WTC11 (cell line): Measurements from ENCODE around the gene KRT20. TPM values are rescaled to one million over a fixed set of nuclear protein-coding genes. Genes with fewer than 3 reads are reported as not detected.

ENCODE experiments used
- ATAC-seq: fragments of 200-7000 bp; cut with Tn5 transposase; 2 replicates; pipeline ENCODE4 v1.10.0; 2021; ENCODE audit warnings: mild to moderate bottlenecking, moderate library complexity
- CTCF ChIA-PET: fragments of 300-600 bp; sonication (Branson Sonifier 250); formaldehyde crosslinking; loops from one replicate; lab custom pipeline; 2021; ENCODE audit warnings: antibody characterized with exemption; lab: Charles Lee
- POLR2A ChIA-PET: fragments of 350-600 bp; sonication (Branson Sonifier 250); formaldehyde crosslinking; loops from one replicate; lab custom pipeline; 2021; ENCODE audit warnings: antibody characterized with exemption; lab: Charles Lee
- DNase-seq: peaks from one replicate; pipeline ENCODE4 v3.0.0; 2021; ENCODE audit warnings: low spot score
- H3K27ac Mint-ChIP-seq: 2 replicates; pipeline ENCODE4 v1.8.0; 2021; ENCODE audit warnings: mixed read lengths
- H3K27me3 Mint-ChIP-seq: 2 replicates; pipeline ENCODE4 v1.8.0; 2021; ENCODE audit warnings: low read depth, mild to moderate bottlenecking, moderate library complexity, mixed read lengths
- H3K36me3 Mint-ChIP-seq: 2 replicates; pipeline ENCODE4 v1.8.0; 2021; ENCODE audit warnings: mixed read lengths
- H3K4me1 Mint-ChIP-seq: 2 replicates; pipeline ENCODE4 v1.8.0; 2022; ENCODE audit warnings: mixed read lengths
- H3K4me3 Mint-ChIP-seq: 2 replicates; pipeline ENCODE4 v1.8.0; 2021; ENCODE audit warnings: mild to moderate bottlenecking, moderate library complexity, mixed read lengths
- H3K9me3 Mint-ChIP-seq: 2 replicates; pipeline ENCODE4 v1.8.0; 2021; ENCODE audit warnings: mixed read lengths
- ATF1 ChIP-seq: sonication (generic); formaldehyde crosslinking; IDR thresholded peaks from 2 replicates; pipeline ENCODE4 v1.8.1; 2023; ENCODE audit warnings: mild to moderate bottlenecking, moderate library complexity, missing genetic modification reagents
- CREB1 ChIP-seq: sonication (generic); formaldehyde crosslinking; IDR thresholded peaks from 2 replicates; pipeline ENCODE4 v1.8.0; 2023; ENCODE audit warnings: mild to moderate bottlenecking, missing genetic modification reagents
- FOXJ3 ChIP-seq: sonication (generic); formaldehyde crosslinking; IDR thresholded peaks from 2 replicates; pipeline ENCODE4 v1.9.0; 2021; ENCODE audit warnings: missing genetic modification reagents, mild to moderate bottlenecking, borderline replicate concordance
- FOXK1 ChIP-seq: sonication (generic); formaldehyde crosslinking; IDR thresholded peaks from 2 replicates; pipeline ENCODE4 v1.8.0; 2022; ENCODE audit warnings: mild to moderate bottlenecking, moderate library complexity, missing genetic modification reagents
- GRHL2 ChIP-seq: fragments of 250-450 bp; sonication (Bioruptor Pico); IDR thresholded peaks from 2 replicates; pipeline ENCODE4 v1.8.0; 2022; ENCODE audit warnings: mild to moderate bottlenecking, moderate library complexity; ENCODE audit not compliant: insufficient replicate concordance, severe bottlenecking
- HMGA2 ChIP-seq: fragments of 250-450 bp; sonication (Bioruptor Pico); IDR thresholded peaks from 2 replicates; pipeline ENCODE4 v1.4.0; 2021; ENCODE audit warnings: mild to moderate bottlenecking, moderate library complexity
- MXD4 ChIP-seq: fragments of 250-450 bp; sonication (Bioruptor Pico); IDR thresholded peaks from 2 replicates; pipeline ENCODE4 v1.8.0; 2021; ENCODE audit warnings: mild to moderate bottlenecking, moderate library complexity, borderline replicate concordance
- NFATC4 ChIP-seq: fragments of 250-450 bp; sonication (Bioruptor Pico); IDR thresholded peaks from 2 replicates; pipeline ENCODE4 v1.9.0; 2021; ENCODE audit warnings: mild to moderate bottlenecking
- NR3C1 ChIP-seq: sonication (generic); formaldehyde crosslinking; conservative IDR thresholded peaks from 2 replicates; pipeline ENCODE4 v1.8.1; 2023; ENCODE audit warnings: low read depth, mild to moderate bottlenecking, missing genetic modification reagents
- OVOL2 ChIP-seq: fragments of 250-450 bp; sonication (Bioruptor Pico); IDR thresholded peaks from 2 replicates; pipeline ENCODE4 v1.9.0; 2021; ENCODE audit warnings: mild to moderate bottlenecking, borderline replicate concordance
- RELA ChIP-seq: sonication (generic); formaldehyde crosslinking; IDR thresholded peaks from 2 replicates; pipeline ENCODE4 v1.8.1; 2022; ENCODE audit warnings: missing genetic modification reagents, mild to moderate bottlenecking, borderline replicate concordance
- RORB ChIP-seq: fragments of 250-450 bp; sonication (Bioruptor Pico); IDR thresholded peaks from 2 replicates; pipeline ENCODE4 v1.9.0; 2021; ENCODE audit warnings: mild to moderate bottlenecking
- TCF7 ChIP-seq: sonication (generic); formaldehyde crosslinking; IDR thresholded peaks from 2 replicates; pipeline ENCODE4 v1.8.0; 2022; ENCODE audit warnings: mild to moderate bottlenecking, low read depth, missing genetic modification reagents, moderate library complexity
- ZNF219 ChIP-seq: sonication (generic); formaldehyde crosslinking; IDR thresholded peaks from 2 replicates; pipeline ENCODE4 v1.8.0; 2023; ENCODE audit warnings: missing genetic modification reagents, mild to moderate bottlenecking, borderline replicate concordance
- ZNF416 ChIP-seq: fragments of 250-450 bp; sonication (Bioruptor Pico); IDR thresholded peaks from 2 replicates; pipeline ENCODE4 v1.9.0; 2021; ENCODE audit warnings: mild to moderate bottlenecking, inconsistent platforms
- total RNA-seq: library from RNA; stranded (reverse); gene quantifications from 3 replicates; pipeline ENCODE4 v1.2.3, GENCODE V29; 2021
- TF ChIP-seq, protein P1 (sequence below): sonication (generic); formaldehyde crosslinking; IDR thresholded peaks from 2 replicates; pipeline ENCODE4 v1.8.0; 2022; ENCODE audit warnings: missing genetic modification reagents
- TF ChIP-seq, protein P2 (sequence below): fragments of 250-450 bp; sonication (Bioruptor Pico); IDR thresholded peaks from 2 replicates; pipeline ENCODE4 v2.1.2; 2022; ENCODE audit warnings: mild to moderate bottlenecking, moderate library complexity
- TF ChIP-seq, protein P3 (sequence below): sonication (generic); formaldehyde crosslinking; IDR thresholded peaks from 2 replicates; pipeline ENCODE4 v1.8.1; 2023; ENCODE audit warnings: mild to moderate bottlenecking, missing genetic modification reagents
- TF ChIP-seq, protein P4 (sequence below): sonication (generic); formaldehyde crosslinking; IDR thresholded peaks from 2 replicates; pipeline ENCODE4 v1.8.0; 2022; ENCODE audit warnings: mild to moderate bottlenecking, missing genetic modification reagents

Gene KRT20
- total RNA-seq, 1 experiment from 2014 or later, result 0.42 TPM

DNA sequence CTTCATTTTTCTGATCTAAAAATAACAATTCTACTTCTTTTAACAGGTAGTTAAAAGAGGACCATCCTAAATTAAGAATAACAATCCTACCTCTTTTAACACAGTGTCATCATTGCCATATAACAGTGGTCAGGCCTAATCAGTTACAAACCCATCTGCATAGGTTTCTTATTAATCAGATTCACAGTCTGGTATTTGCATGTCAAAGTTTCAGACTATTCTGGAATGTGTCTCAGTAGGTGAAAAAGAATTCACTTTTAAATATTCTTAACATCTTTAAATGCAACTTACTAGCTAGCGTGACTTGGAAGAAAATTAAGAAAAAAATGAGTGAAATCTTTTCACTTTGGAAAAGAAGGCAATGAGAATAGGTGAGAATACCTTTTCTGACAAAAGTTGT, 11.2 kb downstream of the KRT20 start:
- Mint-ChIP-seq H3K36me3 (no peaks in the 10 kb centered on the region), H3K9me3 (peaks cover 4% of the 10 kb centered on the region; the same call in 1 of the 2 replicates), H3K27ac (no peak overlapping the region), H3K4me3 (no peak overlapping the region), H3K4me1 (peaks cover 20% of the 10 kb centered on the region)
- ATAC-seq (no peak; the same call in 1 of the 2 replicates), DNase-seq (no peak)
- TF ChIP-seq FOXJ3 (CRISPR knock-in tag) (no peak), MXD4 (CRISPR knock-in tag) (no peak), ATF1 (CRISPR knock-in tag) (no peak), NFATC4 (no peak), CREB1 (CRISPR knock-in tag) (no peak), HMGA2 (CRISPR knock-in tag) (no peak), RORB (CRISPR knock-in tag) (no peak)
- TF ChIP-seq, all 79 proteins: peak for 0
- H3K27me3 Mint-ChIP-seq, result no peaks in the 10 kb centered on the region
- ChIA-PET POLR2A (no interaction called here), CTCF (interaction anchor here (0.9 to 1.9 kb wide), 7 partner anchors 10 to 789 kb away, joined by 3 to 12 read pairs (median 3); partner anchors contain the start of gene KRT20)

DNA sequence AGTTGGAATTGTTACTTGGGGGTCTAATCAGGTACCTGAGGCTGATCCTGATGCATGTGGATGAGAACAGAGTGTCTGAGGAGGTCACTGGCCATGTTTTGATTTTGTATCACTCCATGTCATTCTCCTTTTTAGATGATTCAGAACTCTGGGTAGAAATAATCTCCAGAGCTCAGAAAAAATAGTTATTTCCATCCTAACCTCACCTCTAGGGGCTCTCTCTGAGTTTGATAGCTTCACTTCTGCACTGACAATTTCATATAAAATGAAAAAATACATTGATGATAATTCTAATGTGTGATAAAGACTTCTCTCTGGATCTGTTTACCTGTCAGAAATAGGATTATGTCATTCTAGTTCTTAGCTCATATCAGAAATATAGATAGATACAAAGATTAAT, 11.8 kb downstream of the KRT20 start:
- H3K27me3 Mint-ChIP-seq, result no peaks in the 10 kb centered on the region
- POLR2A ChIA-PET, result no interaction called here
- DNase-seq (no peak), ATAC-seq (no peak)
- CTCF ChIA-PET, result interaction anchor here (0.8 to 1.9 kb wide), 8 partner anchors 10 to 790 kb away, joined by 3 to 12 read pairs (median 3); partner anchors contain the start of gene KRT20
- H3K9me3 Mint-ChIP-seq, result peaks cover 4% of the 10 kb centered on the region; the same call in 1 of the 2 replicates
- TF ChIP-seq TCF7 (CRISPR knock-in tag) (no peak), ZNF416 (CRISPR knock-in tag) (no peak), FOXK1 (CRISPR knock-in tag) (no peak), ATF1 (CRISPR knock-in tag) (no peak), OVOL2 (CRISPR knock-in tag) (no peak), RELA (CRISPR knock-in tag) (no peak), NFATC4 (no peak), NR3C1 (CRISPR knock-in tag) (no peak), GRHL2 (CRISPR knock-in tag) (no peak), ZNF219 (CRISPR knock-in tag) (no peak)
- TF ChIP-seq, protein P1, sequence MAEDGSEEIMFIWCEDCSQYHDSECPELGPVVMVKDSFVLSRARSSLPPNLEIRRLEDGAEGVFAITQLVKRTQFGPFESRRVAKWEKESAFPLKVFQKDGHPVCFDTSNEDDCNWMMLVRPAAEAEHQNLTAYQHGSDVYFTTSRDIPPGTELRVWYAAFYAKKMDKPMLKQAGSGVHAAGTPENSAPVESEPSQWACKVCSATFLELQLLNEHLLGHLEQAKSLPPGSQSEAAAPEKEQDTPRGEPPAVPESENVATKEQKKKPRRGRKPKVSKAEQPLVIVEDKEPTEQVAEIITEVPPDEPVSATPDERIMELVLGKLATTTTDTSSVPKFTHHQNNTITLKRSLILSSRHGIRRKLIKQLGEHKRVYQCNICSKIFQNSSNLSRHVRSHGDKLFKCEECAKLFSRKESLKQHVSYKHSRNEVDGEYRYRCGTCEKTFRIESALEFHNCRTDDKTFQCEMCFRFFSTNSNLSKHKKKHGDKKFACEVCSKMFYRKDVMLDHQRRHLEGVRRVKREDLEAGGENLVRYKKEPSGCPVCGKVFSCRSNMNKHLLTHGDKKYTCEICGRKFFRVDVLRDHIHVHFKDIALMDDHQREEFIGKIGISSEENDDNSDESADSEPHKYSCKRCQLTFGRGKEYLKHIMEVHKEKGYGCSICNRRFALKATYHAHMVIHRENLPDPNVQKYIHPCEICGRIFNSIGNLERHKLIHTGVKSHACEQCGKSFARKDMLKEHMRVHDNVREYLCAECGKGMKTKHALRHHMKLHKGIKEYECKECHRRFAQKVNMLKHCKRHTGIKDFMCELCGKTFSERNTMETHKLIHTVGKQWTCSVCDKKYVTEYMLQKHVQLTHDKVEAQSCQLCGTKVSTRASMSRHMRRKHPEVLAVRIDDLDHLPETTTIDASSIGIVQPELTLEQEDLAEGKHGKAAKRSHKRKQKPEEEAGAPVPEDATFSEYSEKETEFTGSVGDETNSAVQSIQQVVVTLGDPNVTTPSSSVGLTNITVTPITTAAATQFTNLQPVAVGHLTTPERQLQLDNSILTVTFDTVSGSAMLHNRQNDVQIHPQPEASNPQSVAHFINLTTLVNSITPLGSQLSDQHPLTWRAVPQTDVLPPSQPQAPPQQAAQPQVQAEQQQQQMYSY (CRISPR knock-in tag), result no peak
- TF ChIP-seq, protein P2, sequence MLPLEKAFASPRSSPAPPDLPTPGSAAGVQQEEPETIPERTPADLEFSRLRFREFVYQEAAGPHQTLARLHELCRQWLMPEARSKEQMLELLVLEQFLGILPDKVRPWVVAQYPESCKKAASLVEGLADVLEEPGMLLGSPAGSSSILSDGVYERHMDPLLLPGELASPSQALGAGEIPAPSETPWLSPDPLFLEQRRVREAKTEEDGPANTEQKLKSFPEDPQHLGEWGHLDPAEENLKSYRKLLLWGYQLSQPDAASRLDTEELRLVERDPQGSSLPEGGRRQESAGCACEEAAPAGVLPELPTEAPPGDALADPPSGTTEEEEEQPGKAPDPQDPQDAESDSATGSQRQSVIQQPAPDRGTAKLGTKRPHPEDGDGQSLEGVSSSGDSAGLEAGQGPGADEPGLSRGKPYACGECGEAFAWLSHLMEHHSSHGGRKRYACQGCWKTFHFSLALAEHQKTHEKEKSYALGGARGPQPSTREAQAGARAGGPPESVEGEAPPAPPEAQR, result no peak
- TF ChIP-seq, protein P3, sequence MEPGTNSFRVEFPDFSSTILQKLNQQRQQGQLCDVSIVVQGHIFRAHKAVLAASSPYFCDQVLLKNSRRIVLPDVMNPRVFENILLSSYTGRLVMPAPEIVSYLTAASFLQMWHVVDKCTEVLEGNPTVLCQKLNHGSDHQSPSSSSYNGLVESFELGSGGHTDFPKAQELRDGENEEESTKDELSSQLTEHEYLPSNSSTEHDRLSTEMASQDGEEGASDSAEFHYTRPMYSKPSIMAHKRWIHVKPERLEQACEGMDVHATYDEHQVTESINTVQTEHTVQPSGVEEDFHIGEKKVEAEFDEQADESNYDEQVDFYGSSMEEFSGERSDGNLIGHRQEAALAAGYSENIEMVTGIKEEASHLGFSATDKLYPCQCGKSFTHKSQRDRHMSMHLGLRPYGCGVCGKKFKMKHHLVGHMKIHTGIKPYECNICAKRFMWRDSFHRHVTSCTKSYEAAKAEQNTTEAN (CRISPR knock-in tag), result no peak
- TF ChIP-seq, protein P4, sequence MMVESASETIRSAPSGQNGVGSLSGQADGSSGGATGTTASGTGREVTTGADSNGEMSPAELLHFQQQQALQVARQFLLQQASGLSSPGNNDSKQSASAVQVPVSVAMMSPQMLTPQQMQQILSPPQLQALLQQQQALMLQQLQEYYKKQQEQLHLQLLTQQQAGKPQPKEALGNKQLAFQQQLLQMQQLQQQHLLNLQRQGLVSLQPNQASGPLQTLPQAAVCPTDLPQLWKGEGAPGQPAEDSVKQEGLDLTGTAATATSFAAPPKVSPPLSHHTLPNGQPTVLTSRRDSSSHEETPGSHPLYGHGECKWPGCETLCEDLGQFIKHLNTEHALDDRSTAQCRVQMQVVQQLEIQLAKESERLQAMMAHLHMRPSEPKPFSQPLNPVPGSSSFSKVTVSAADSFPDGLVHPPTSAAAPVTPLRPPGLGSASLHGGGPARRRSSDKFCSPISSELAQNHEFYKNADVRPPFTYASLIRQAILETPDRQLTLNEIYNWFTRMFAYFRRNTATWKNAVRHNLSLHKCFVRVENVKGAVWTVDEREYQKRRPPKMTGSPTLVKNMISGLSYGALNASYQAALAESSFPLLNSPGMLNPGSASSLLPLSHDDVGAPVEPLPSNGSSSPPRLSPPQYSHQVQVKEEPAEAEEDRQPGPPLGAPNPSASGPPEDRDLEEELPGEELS, result no peak
- TF ChIP-seq, all 79 proteins: peak for 0
- no peaks in the 10 kb centered on the region for H3K36me3 Mint-ChIP-seq
- H3K4me1 Mint-ChIP-seq, result peaks cover 20% of the 10 kb centered on the region
- no peak overlapping the region for H3K4me3 Mint-ChIP-seq
- H3K27ac Mint-ChIP-seq, result no peak overlapping the region
